ENCODE results near the gene SLC35F6. TPM values are rescaled to one million over a fixed set of nuclear protein-coding genes. Genes with fewer than 3 reads are reported as not detected.

SLC35F6 gene
- total RNA-seq, 2 experiments from 2014 or later, result 4.2 to 4.6 TPM

- no peaks in the 10 kb centered on the region for H3K36me3 Mint-ChIP-seq (ENCODE audit: low read depth)
- peaks cover under 1% of the 10 kb centered on the region for H3K27me3 Mint-ChIP-seq
- POLR2A ChIA-PET, result no interaction called here
- ATAC-seq (no peak), DNase-seq (no peak)
- H3K4me1 Mint-ChIP-seq (ENCODE audit: low read depth), result peaks cover 3% of the 10 kb centered on the region
- TF ChIP-seq CTCF (IDR thresholded peaks at IDR 0.05), result no peak
- intact Hi-C loops (cut with micrococcal nuclease), result no loop called here
- H3K9me3 Mint-ChIP-seq, result no peaks in the 10 kb centered on the region
- H3K27ac Mint-ChIP-seq, result no peak overlapping the region
- H3K4me3 Mint-ChIP-seq, result no peak overlapping the region
- CTCF ChIA-PET, result interaction anchor here (2.1 kb wide), 1 partner anchor 10 kb away, joined by 9 read pairs; no protein-coding TSS in a partner anchor
Measured at GRCh38 chr2:26735883-26736588, 28.0 kb upstream of the SLC35F6 start.

- DNase-seq (no peak), ATAC-seq (no peak)
- Mint-ChIP-seq H3K4me3 (no peak overlapping the region), H3K4me1 (ENCODE audit: low read depth) (peaks cover 4% of the 10 kb centered on the region), H3K27me3 (no peaks in the 10 kb centered on the region), H3K27ac (no peak overlapping the region), H3K9me3 (no peaks in the 10 kb centered on the region), H3K36me3 (ENCODE audit: low read depth) (no peaks in the 10 kb centered on the region)
- POLR2A ChIA-PET, result no interaction called here
- intact Hi-C loops (cut with micrococcal nuclease), result no loop called here
- no peak for TF ChIP-seq CTCF (IDR thresholded peaks at IDR 0.05)
- CTCF ChIA-PET, result interaction anchor here (1.3 to 2.1 kb wide), 2 partner anchors 9 to 132 kb away, joined by 4 to 9 read pairs; no protein-coding TSS in a partner anchor
Measured at GRCh38 chr2:26737221-26737620, 26.9 kb upstream of the SLC35F6 start.

GRCh38 chr2:26738481-26738880 is 25.6 kb upstream of the SLC35F6 start:
- ChIA-PET CTCF (interaction anchor here (1.3 to 2.0 kb wide), 2 partner anchors 133 to 235 kb away, joined by 4 to 5 read pairs; no protein-coding TSS in a partner anchor), POLR2A (no interaction called here)
- Mint-ChIP-seq H3K27me3 (no peaks in the 10 kb centered on the region), H3K9me3 (no peaks in the 10 kb centered on the region), H3K4me1 (ENCODE audit: low read depth) (peaks cover 4% of the 10 kb centered on the region), H3K36me3 (ENCODE audit: low read depth) (no peaks in the 10 kb centered on the region), H3K4me3 (no peak overlapping the region), H3K27ac (no peak overlapping the region)
- intact Hi-C loops (cut with micrococcal nuclease), result no loop called here
- ATAC-seq (no peak), DNase-seq (no peak)
- TF ChIP-seq CTCF (IDR thresholded peaks at IDR 0.05), result no peak

GRCh38 chr2:26739514-26739913 is 24.6 kb upstream of the SLC35F6 start:
- no peak for TF ChIP-seq CTCF (IDR thresholded peaks at IDR 0.05)
- no peak overlapping the region for H3K4me3 Mint-ChIP-seq

GRCh38 chr2:26740346-26740745 is 23.7 kb upstream of the SLC35F6 start:
- Mint-ChIP-seq H3K27me3 (no peaks in the 10 kb centered on the region), H3K27ac (no peak overlapping the region), H3K4me1 (ENCODE audit: low read depth) (peaks cover 4% of the 10 kb centered on the region), H3K9me3 (no peaks in the 10 kb centered on the region), H3K36me3 (ENCODE audit: low read depth) (no peaks in the 10 kb centered on the region), H3K4me3 (no peak overlapping the region)
- intact Hi-C loops (cut with micrococcal nuclease), result no loop called here
- ATAC-seq (no peak), DNase-seq (no peak)
- POLR2A ChIA-PET, result no interaction called here
- no peak for TF ChIP-seq CTCF (IDR thresholded peaks at IDR 0.05)
- CTCF ChIA-PET, result interaction anchor here (2.0 to 10.6 kb wide), 3 partner anchors 135 to 236 kb away, joined by 5 to 162 read pairs (median 13); no protein-coding TSS in a partner anchor

More at GRCh38 chr2:26739514-26739913, 24.6 kb upstream of the SLC35F6 start:
- intact Hi-C loops (cut with micrococcal nuclease), result no loop called here
- ChIA-PET CTCF (interaction anchor here (2.0 to 10.6 kb wide), 3 partner anchors 134 to 236 kb away, joined by 5 to 162 read pairs (median 13); no protein-coding TSS in a partner anchor), POLR2A (no interaction called here)
- H3K36me3 Mint-ChIP-seq (ENCODE audit: low read depth), result no peaks in the 10 kb centered on the region
- H3K4me1 Mint-ChIP-seq (ENCODE audit: low read depth), result peaks cover 4% of the 10 kb centered on the region
- ATAC-seq, result no peak
- no peak overlapping the region for H3K27ac Mint-ChIP-seq
- no peaks in the 10 kb centered on the region for H3K9me3 Mint-ChIP-seq
- no peaks in the 10 kb centered on the region for H3K27me3 Mint-ChIP-seq
- DNase-seq, result no peak
